ENCODE measurements around the gene TRIM22.
"Not testable (repeated sequence)": the region's sequence is repeated elsewhere in the genome, so short reads cannot be mapped to it uniquely, and the experiment has no call there.

DNA sequence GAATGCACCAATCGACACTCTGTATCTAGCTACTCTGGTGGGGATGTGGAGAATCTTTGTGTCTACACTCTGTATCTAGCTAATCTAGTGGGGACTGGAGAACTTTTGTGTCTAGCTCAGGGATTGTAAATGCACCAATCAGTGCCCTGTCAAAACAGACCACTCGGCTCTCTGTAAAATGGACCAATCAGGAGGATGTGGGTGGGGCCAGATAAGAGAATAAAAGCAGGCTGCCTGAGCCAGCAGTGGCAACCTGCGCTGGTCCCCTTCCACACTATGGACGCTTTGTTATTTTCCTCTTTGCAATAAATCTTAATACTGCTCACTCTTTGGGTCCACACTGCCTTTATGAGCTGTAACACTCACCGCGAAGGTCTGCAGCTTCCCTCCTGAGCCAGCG, 6.0 kb upstream of the TRIM22 start:
- TF ChIP-seq CTCF, POLR2A (IDR thresholded peaks at IDR 0.05): not testable (repeated sequence)

Data from tibial nerve (tissue), 3 donors.